Adrenal gland (tissue), 12 donors: Measurements from ENCODE around the gene CDC42EP4. TPM values are rescaled to one million over a fixed set of nuclear protein-coding genes. Genes with fewer than 3 reads are reported as not detected.

Experiments
- DNase-seq, 7 donors: peaks; one replicate each; pipeline ENCODE4 v3.0.0-alpha.2; 2019 to 2020
- H3K27ac ChIP-seq, 5 donors: fragments of 200-600 bp; sonication (generic) in 4 of 5; 1 replicate in 3 of 5; 2 replicates in 2 of 5; pipeline versions ENCODE4 v1.5.1 to v1.8.0; 2016 to 2020; ENCODE audit warnings: mild to moderate bottlenecking in 1 of 5
- H3K27me3 ChIP-seq: fragments of 200-600 bp; 2 replicates; pipeline ENCODE4 v1.8.0; 2021
- H3K36me3 ChIP-seq, 2 donors: fragments of 200-600 bp; replicated peaks in 1 of 2; 1 replicate in 1 of 2; 2 replicates in 1 of 2; pipeline versions ENCODE4 v1.5.1 to v1.8.0; 2018 to 2022
- H3K4me1 ChIP-seq, 2 donors: fragments of 200-600 bp; replicated peaks in 1 of 2; 1 replicate in 1 of 2; 2 replicates in 1 of 2; pipeline versions ENCODE4 v1.5.1 to v1.8.0; 2018 to 2021
- H3K4me3 ChIP-seq, 4 donors: fragments of 200-600 bp; sonication (generic) in 3 of 4; one replicate each; pipeline ENCODE4 v1.5.1; 2016 to 2018
- H3K9me3 ChIP-seq, 3 donors: fragments of 200-600 bp; sonication (generic) in 1 of 3; replicated peaks in 1 of 3; 1 replicate in 2 of 3; 2 replicates in 1 of 3; pipeline versions ENCODE4 v1.5.1 to v1.8.0; 2016 to 2021
- CTCF ChIP-seq, 6 experiments: fragments of 450-650 bp in 4 of 6; fragments of 200-600 bp in 2 of 6; sonication (generic) in 1 of 6; IDR thresholded peaks; 1 replicate in 5 of 6; 2 replicates in 1 of 6; pipeline versions ENCODE4 v1.5.1 to v1.8.0; 2016 to 2021; ENCODE audit warnings: antibody characterized with exemption in 6 of 6, mild to moderate bottlenecking in 2 of 6, moderate library complexity in 1 of 6
- POLR2A ChIP-seq, 2 donors: fragments of 450-650 bp; IDR thresholded peaks; one replicate each; pipeline ENCODE4 v1.6.1; 2017; ENCODE audit warnings: antibody characterized with exemption in 2 of 2, mild to moderate bottlenecking in 2 of 2, moderate library complexity in 1 of 2
- WGBS, 4 donors: extraction: QIAGEN DNeasy Blood & Tissue Kit in 2 of 4; methylation state at CpG; one replicate each; pipeline versions ENCODE4 v1.1.5 to v1.1.7; 2013 to 2017; 5-methylcytosine and 5-hydroxymethylcytosine counted together
- intact Hi-C, 2 donors: fragments of 100-400 bp; cut with DNase I; formaldehyde crosslinking; loops; one replicate each; pipeline versions ENCODE4 v1.14.1 to v1.15.0; 2022 to 2023
- polyA plus RNA-seq, 3 donors: library from polyadenylated mRNA; stranded (reverse); fragments of 200-250 nt in 2 of 3; fragments of 350-450 nt in 1 of 3; fragmentation: Illumina TruSeq in 1 of 3; extraction: RNeasy Lipid Tissue Mini Kit (QIAGEN cat#74804) in 1 of 3; gene quantifications; one replicate each; pipeline ENCODE4 v1.2.3, GENCODE V29; 2013 to 2014
- total RNA-seq, 9 donors: library from RNA; depleted of rRNA in 4 of 9; stranded (reverse); fragments of >200 nt in 4 of 9; fragments of 120-200 nt in 1 of 9; fragmentation: NEBNext Ultra II Directional in 1 of 9; extraction: Animal tissue kit (Norgen Biotek cat#: 25700) in 1 of 9; gene quantifications; one replicate each; pipeline versions ENCODE4 v1.1.0 to v1.2.4, GENCODE V29; 2013 to 2023
- donor health status: healthy with polysubstance abuse.
- donor health status: Bipolar disorder and iron deficiency.
- donor health status: DM: yes; HTN: yes; CAD: no.
- donor health status: DM: no; HTN: no; CAD: no.
- donor health status: DM: no; HTN: no; CAD: no.
- donor health status: DM: yes; HTN: yes; CAD: no.

CDC42EP4 gene
- total and polyA plus RNA-seq, 12 donors = 24.4 to 172 (median 96.5) TPM

GRCh38 chr17:73286863-73287296 is 24.9 kb downstream of the CDC42EP4 start:
- TF ChIP-seq POLR2A (IDR thresholded peaks at IDR 0.05) (no peak), CTCF (IDR thresholded peaks at IDR 0.05) (no peak)
- H3K4me1 ChIP-seq = peaks cover 45 to 88% of the 10 kb centered on the region in 2 donors
- intact Hi-C loops = no loop called here
- H3K9me3 ChIP-seq = no peaks in the 10 kb centered on the region
- no peak overlapping the region for H3K4me3 ChIP-seq
- DNase-seq = peak in 6 of 7 donors; percentile 57 to 79 (median 68)
- no peaks in the 10 kb centered on the region for H3K27me3 ChIP-seq
- H3K36me3 ChIP-seq = peaks cover 0 to 28% of the 10 kb centered on the region in 2 donors
- 45 to 58% (median 53%) methylated on average over 5 to 8 of the region's 8 CpGs for WGBS, 4 donors
- peak overlapping the region in 3 of 5 donors; percentile 19 to 96 (median 79) for H3K27ac ChIP-seq

- peak in 2 of 7 donors; percentile 43 to 70 for DNase-seq
- intact Hi-C loops = no loop called here
These were observed 25.6 kb downstream of the CDC42EP4 start for GRCh38 chr17:73285916-73286862.

GRCh38 chr17:73285603-73285908 is 26.2 kb downstream of the CDC42EP4 start:
- Histone ChIP-seq H3K4me1 (peaks cover 32 to 76% of the 10 kb centered on the region in 2 donors), H3K36me3 (peaks cover 0 to 28% of the 10 kb centered on the region in 2 donors), H3K9me3 (no peaks in the 10 kb centered on the region), H3K27ac (peak overlapping the region in 4 of 5 donors; percentile 10 to 96 (median 52)), H3K4me3 (no peak overlapping the region), H3K27me3 (no peaks in the 10 kb centered on the region)
- 53 to 60% (median 59%) methylated on average over 2 to 15 of the region's 15 CpGs for WGBS, 4 donors
- intact Hi-C loops = no loop called here
- no peak for TF ChIP-seq POLR2A (IDR thresholded peaks at IDR 0.05)
- no peak for TF ChIP-seq CTCF (IDR thresholded peaks at IDR 0.05)
- DNase-seq = no peak

More at GRCh38 chr17:73285916-73286862, 25.6 kb downstream of the CDC42EP4 start:
- Histone ChIP-seq H3K36me3 (peaks cover 0 to 28% of the 10 kb centered on the region in 2 donors), H3K4me3 (no peak overlapping the region), H3K4me1 (peaks cover 38 to 81% of the 10 kb centered on the region in 2 donors), H3K27ac (peak overlapping the region in 4 of 5 donors; percentile 10 to 96 (median 52)), H3K27me3 (no peaks in the 10 kb centered on the region), H3K9me3 (no peaks in the 10 kb centered on the region)
- WGBS, 4 donors = 55 to 69% (median 57%) methylated on average over 27 to 52 of the region's 52 CpGs
- TF ChIP-seq POLR2A (IDR thresholded peaks at IDR 0.05) (no peak), CTCF (IDR thresholded peaks at IDR 0.05) (no peak)

- intact Hi-C loops = no loop called here
- Histone ChIP-seq H3K4me1 (peaks cover 27 to 76% of the 10 kb centered on the region in 2 donors), H3K9me3 (no peaks in the 10 kb centered on the region), H3K36me3 (peaks cover 0 to 28% of the 10 kb centered on the region in 2 donors), H3K4me3 (no peak overlapping the region), H3K27ac (peak overlapping the region in 3 of 5 donors; percentile 24 to 96 (median 79)), H3K27me3 (no peaks in the 10 kb centered on the region)
- WGBS, 4 donors = 65 to 73% (median 67%) methylated on average over 4 to 20 of the region's 20 CpGs
- DNase-seq = peak in 1 of 7 donors; percentile 63
- TF ChIP-seq CTCF (IDR thresholded peaks at IDR 0.05) (no peak), POLR2A (IDR thresholded peaks at IDR 0.05) (no peak)
These were observed 26.7 kb downstream of the CDC42EP4 start for GRCh38 chr17:73284906-73285602.
